ENCODE measurements around the gene THADA.

THADA gene

DNA sequence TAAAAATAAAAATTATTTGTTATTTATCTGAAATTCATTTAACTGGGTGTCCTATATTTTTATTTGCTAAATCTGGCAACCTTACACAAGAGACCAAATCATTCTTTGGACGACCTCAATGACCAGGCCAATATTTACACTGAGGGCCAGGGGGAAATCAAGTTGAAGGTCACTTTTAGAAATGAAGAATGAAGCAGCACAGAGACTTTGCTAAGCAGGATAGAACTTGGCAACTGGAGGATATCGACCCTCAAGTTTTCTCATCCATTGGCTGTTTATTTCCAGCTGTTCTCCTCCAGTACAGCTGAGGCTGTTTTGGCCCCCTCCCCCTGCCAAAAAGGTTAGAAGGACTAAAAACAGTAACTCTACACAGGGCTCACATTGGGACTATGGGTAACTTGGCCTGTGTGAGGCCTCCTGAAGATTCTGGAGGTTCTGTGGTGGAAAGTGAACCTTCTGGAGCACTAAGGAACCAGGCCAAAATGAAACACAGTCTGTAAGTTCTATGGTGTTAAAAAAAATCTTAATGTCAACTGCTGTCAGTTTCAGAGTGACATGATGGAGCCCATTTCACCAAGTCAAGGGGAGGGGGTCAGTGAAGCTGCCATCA, 337.2 kb downstream of the THADA start:
- H3K4me1 ChIP-seq (ENCODE audit: control insufficient read depth, insufficient read depth, low read length) = peaks cover under 1% of the 10 kb centered on the region
- no peak overlapping the region for H3K4me3 ChIP-seq (ENCODE audit: low read length)
- H3K36me3 ChIP-seq (ENCODE audit: control insufficient read depth, insufficient read depth, low read length, severe bottlenecking) = peaks cover 11% of the 10 kb centered on the region
- no peak for DNase-seq (ENCODE audit: low read depth)
- H3K27me3 ChIP-seq (replicated peaks; ENCODE audit: control insufficient read depth, insufficient read depth, low read length) = no peaks in the 10 kb centered on the region
- H3K9me3 ChIP-seq (ENCODE audit: control insufficient read depth, low read length) = no peaks in the 10 kb centered on the region
- no peak overlapping the region for H3K9ac ChIP-seq (ENCODE audit: low read length)

- Histone ChIP-seq H3K27me3 (replicated peaks; ENCODE audit: control insufficient read depth, insufficient read depth, low read length) (no peaks in the 10 kb centered on the region), H3K4me3 (ENCODE audit: low read length) (no peak overlapping the region), H3K9ac (ENCODE audit: low read length) (no peak overlapping the region), H3K36me3 (ENCODE audit: control insufficient read depth, insufficient read depth, low read length, severe bottlenecking) (peaks cover 11% of the 10 kb centered on the region), H3K4me1 (ENCODE audit: control insufficient read depth, insufficient read depth, low read length) (peaks cover 13% of the 10 kb centered on the region), H3K9me3 (ENCODE audit: control insufficient read depth, low read length) (no peaks in the 10 kb centered on the region)
- no peak for DNase-seq (ENCODE audit: low read depth)
Observed at GRCh38 chr2:43255296-43255910, 340.4 kb downstream of the THADA start.

DNA sequence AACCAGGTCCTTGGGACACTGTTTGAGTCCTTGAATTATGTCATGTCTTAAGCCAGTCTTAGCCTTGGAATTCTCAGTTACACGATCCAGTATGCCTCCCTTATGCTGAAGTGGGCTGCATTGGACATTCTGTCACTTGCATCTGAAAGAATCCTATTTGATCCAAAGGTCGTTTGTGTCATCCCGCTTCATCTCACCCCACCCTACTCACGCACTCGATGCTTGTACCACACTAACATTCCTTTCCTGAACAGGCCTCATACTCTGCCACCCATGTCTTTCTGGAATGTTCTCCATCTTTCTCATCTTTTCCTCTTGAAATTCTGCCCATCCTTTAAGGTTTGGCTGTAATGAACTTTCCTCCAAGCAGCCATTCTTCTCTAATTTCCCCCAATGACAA, 341.5 kb downstream of the THADA start:
- Histone ChIP-seq H3K27me3 (replicated peaks; ENCODE audit: control insufficient read depth, insufficient read depth, low read length) (no peaks in the 10 kb centered on the region), H3K9ac (ENCODE audit: low read length) (no peak overlapping the region), H3K4me3 (ENCODE audit: low read length) (no peak overlapping the region), H3K36me3 (ENCODE audit: control insufficient read depth, insufficient read depth, low read length, severe bottlenecking) (peaks cover 11% of the 10 kb centered on the region), H3K4me1 (ENCODE audit: control insufficient read depth, insufficient read depth, low read length) (peaks cover 13% of the 10 kb centered on the region), H3K9me3 (ENCODE audit: control insufficient read depth, low read length) (no peaks in the 10 kb centered on the region)
- no peak for DNase-seq (ENCODE audit: low read depth)

- peaks cover 3% of the 10 kb centered on the region for H3K36me3 ChIP-seq (ENCODE audit: control insufficient read depth, insufficient read depth, low read length, severe bottlenecking)
- no peak overlapping the region for H3K4me3 ChIP-seq (ENCODE audit: low read length)
- H3K27me3 ChIP-seq (replicated peaks; ENCODE audit: control insufficient read depth, insufficient read depth, low read length) = no peaks in the 10 kb centered on the region
- H3K4me1 ChIP-seq (ENCODE audit: control insufficient read depth, insufficient read depth, low read length) = peaks cover 17% of the 10 kb centered on the region
- peak; percentile 91 for DNase-seq (ENCODE audit: low read depth)
- H3K9ac ChIP-seq (ENCODE audit: low read length) = peak overlapping the region; percentile 69
- no peaks in the 10 kb centered on the region for H3K9me3 ChIP-seq (ENCODE audit: control insufficient read depth, low read length)
Observed at GRCh38 chr2:43251171-43251731, 344.6 kb downstream of the THADA start.

DNA sequence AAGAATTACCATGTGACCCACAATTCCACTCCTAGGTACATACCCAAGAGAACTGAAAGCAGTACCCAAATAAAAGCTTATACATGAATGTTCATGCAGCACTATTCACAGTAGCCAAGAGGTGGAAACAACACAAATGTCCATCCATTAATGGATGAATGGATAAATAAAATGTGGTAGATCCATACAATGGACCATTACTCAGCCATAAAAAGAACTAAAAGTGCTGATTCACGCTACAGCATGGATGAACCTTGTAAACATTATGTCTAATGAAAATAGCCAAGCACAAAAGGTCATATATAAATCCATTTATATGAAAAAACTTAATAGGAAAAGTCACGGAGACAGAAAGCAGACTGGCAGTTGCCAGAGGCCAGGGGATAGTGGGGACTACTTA, 345.8 kb downstream of the THADA start:
- DNase-seq (ENCODE audit: low read depth) = no peak
- no peak overlapping the region for H3K9ac ChIP-seq (ENCODE audit: low read length)
- peaks cover 17% of the 10 kb centered on the region for H3K4me1 ChIP-seq (ENCODE audit: control insufficient read depth, insufficient read depth, low read length)
- no peaks in the 10 kb centered on the region for H3K9me3 ChIP-seq (ENCODE audit: control insufficient read depth, low read length)
- H3K4me3 ChIP-seq (ENCODE audit: low read length) = no peak overlapping the region
- H3K27me3 ChIP-seq (replicated peaks; ENCODE audit: control insufficient read depth, insufficient read depth, low read length) = no peaks in the 10 kb centered on the region
- no peaks in the 10 kb centered on the region for H3K36me3 ChIP-seq (ENCODE audit: control insufficient read depth, insufficient read depth, low read length, severe bottlenecking)

GRCh38 chr2:43248621-43249020, 347.2 kb downstream of the THADA start:
- H3K27me3 ChIP-seq (replicated peaks; ENCODE audit: control insufficient read depth, insufficient read depth, low read length) = no peaks in the 10 kb centered on the region
- no peak overlapping the region for H3K4me3 ChIP-seq (ENCODE audit: low read length)
- DNase-seq (ENCODE audit: low read depth) = no peak
- H3K4me1 ChIP-seq (ENCODE audit: control insufficient read depth, insufficient read depth, low read length) = peaks cover 17% of the 10 kb centered on the region
- H3K36me3 ChIP-seq (ENCODE audit: control insufficient read depth, insufficient read depth, low read length, severe bottlenecking) = no peaks in the 10 kb centered on the region
- no peak overlapping the region for H3K9ac ChIP-seq (ENCODE audit: low read length)
- H3K9me3 ChIP-seq (ENCODE audit: control insufficient read depth, low read length) = no peaks in the 10 kb centered on the region

- no peaks in the 10 kb centered on the region for H3K9me3 ChIP-seq (ENCODE audit: control insufficient read depth, low read length)
- H3K27me3 ChIP-seq (replicated peaks; ENCODE audit: control insufficient read depth, insufficient read depth, low read length) = no peaks in the 10 kb centered on the region
- H3K4me1 ChIP-seq (ENCODE audit: control insufficient read depth, insufficient read depth, low read length) = peaks cover 14% of the 10 kb centered on the region
- no peaks in the 10 kb centered on the region for H3K36me3 ChIP-seq (ENCODE audit: control insufficient read depth, insufficient read depth, low read length, severe bottlenecking)
- H3K4me3 ChIP-seq (ENCODE audit: low read length) = no peak overlapping the region
- DNase-seq (ENCODE audit: low read depth) = no peak
- no peak overlapping the region for H3K9ac ChIP-seq (ENCODE audit: low read length)
Observed at GRCh38 chr2:43246641-43247040, 349.2 kb downstream of the THADA start.

GRCh38 chr2:43241558-43241957, 354.3 kb downstream of the THADA start:
- Histone ChIP-seq H3K9ac (ENCODE audit: low read length) (no peak overlapping the region), H3K27me3 (replicated peaks; ENCODE audit: control insufficient read depth, insufficient read depth, low read length) (no peaks in the 10 kb centered on the region), H3K9me3 (ENCODE audit: control insufficient read depth, low read length) (no peaks in the 10 kb centered on the region), H3K4me3 (ENCODE audit: low read length) (no peak overlapping the region), H3K36me3 (ENCODE audit: control insufficient read depth, insufficient read depth, low read length, severe bottlenecking) (no peaks in the 10 kb centered on the region), H3K4me1 (ENCODE audit: control insufficient read depth, insufficient read depth, low read length) (peaks cover 10% of the 10 kb centered on the region)
- DNase-seq (ENCODE audit: low read depth) = no peak

GRCh38 chr2:43240766-43241150, 355.1 kb downstream of the THADA start:
- Histone ChIP-seq H3K9me3 (ENCODE audit: control insufficient read depth, low read length) (no peaks in the 10 kb centered on the region), H3K27me3 (replicated peaks; ENCODE audit: control insufficient read depth, insufficient read depth, low read length) (no peaks in the 10 kb centered on the region), H3K4me3 (ENCODE audit: low read length) (no peak overlapping the region), H3K36me3 (ENCODE audit: control insufficient read depth, insufficient read depth, low read length, severe bottlenecking) (no peaks in the 10 kb centered on the region), H3K9ac (ENCODE audit: low read length) (no peak overlapping the region), H3K4me1 (ENCODE audit: control insufficient read depth, insufficient read depth, low read length) (peaks cover 8% of the 10 kb centered on the region)
- DNase-seq (ENCODE audit: low read depth) = no peak

DNA sequence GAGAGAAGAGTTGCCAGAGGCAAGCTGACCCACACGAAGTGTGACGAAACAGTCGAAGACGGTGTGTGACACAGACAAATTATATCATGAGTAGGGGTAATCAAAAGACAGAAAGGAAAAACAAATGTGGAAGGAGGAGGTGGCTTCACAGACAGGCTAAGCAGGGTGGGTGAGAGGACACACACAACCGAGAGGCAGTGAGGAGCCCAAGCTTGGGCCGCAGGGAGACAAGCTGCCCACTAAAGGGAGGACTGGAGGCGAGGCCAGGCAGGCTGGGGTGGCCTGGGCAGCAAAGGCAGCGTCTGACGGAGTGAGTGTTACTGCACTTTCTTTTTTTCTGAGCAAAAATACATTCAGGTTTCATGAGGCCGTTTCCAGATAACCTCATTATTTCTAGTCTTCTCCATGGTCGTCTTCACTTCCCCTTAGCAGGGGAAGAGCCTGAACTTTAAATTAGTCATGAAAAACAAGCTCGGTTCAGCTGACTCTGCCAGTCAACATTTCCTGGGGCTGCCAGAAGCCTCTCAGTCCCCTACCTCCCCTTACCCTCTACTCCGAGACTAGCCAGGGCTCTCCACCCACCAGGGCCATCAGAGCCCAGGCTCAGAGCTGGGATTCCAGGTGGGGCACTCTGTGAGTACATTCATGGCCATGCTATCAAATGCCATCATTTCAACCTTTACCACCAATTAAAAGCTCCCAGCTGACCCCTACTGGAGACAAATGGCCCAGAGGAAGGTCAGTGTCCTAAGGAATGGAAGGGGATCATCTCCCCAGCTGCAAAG, 355.7 kb downstream of the THADA start:
- no peaks in the 10 kb centered on the region for H3K36me3 ChIP-seq (ENCODE audit: control insufficient read depth, insufficient read depth, low read length, severe bottlenecking)
- H3K4me1 ChIP-seq (ENCODE audit: control insufficient read depth, insufficient read depth, low read length) = peaks cover 8% of the 10 kb centered on the region
- DNase-seq (ENCODE audit: low read depth) = no peak
- H3K9ac ChIP-seq (ENCODE audit: low read length) = no peak overlapping the region
- H3K27me3 ChIP-seq (replicated peaks; ENCODE audit: control insufficient read depth, insufficient read depth, low read length) = no peaks in the 10 kb centered on the region
- H3K9me3 ChIP-seq (ENCODE audit: control insufficient read depth, low read length) = no peaks in the 10 kb centered on the region
- no peak overlapping the region for H3K4me3 ChIP-seq (ENCODE audit: low read length)

DNA sequence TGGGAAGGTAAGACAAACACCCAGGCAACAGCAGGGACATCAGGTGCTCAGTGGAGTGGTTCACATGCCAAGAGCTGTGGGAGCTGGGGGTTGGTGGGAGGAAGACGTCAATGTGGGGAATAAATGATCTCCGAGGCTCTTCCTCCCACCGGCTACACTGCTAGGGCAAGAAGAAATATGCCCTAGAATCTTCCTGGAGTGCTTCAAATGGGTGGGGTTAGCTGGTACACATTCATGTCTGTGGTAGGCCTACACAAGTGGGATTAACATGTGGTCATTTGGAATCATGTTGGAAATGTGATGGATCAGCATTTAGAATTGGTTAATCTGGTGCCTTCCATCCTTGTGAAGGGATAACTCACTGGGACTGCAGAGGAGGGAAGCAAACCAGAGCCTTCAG, 357.0 kb downstream of the THADA start:
- H3K36me3 ChIP-seq (ENCODE audit: control insufficient read depth, insufficient read depth, low read length, severe bottlenecking) = no peaks in the 10 kb centered on the region
- no peaks in the 10 kb centered on the region for H3K27me3 ChIP-seq (replicated peaks; ENCODE audit: control insufficient read depth, insufficient read depth, low read length)
- peaks cover 8% of the 10 kb centered on the region for H3K4me1 ChIP-seq (ENCODE audit: control insufficient read depth, insufficient read depth, low read length)
- H3K4me3 ChIP-seq (ENCODE audit: low read length) = no peak overlapping the region
- H3K9me3 ChIP-seq (ENCODE audit: control insufficient read depth, low read length) = no peaks in the 10 kb centered on the region
- H3K9ac ChIP-seq (ENCODE audit: low read length) = no peak overlapping the region
- DNase-seq (ENCODE audit: low read depth) = no peak
